Astrocyte (in vitro differentiated cells and primary cell): ENCODE results near the gene ZFAND2B. TPM values are rescaled to one million over a fixed set of nuclear protein-coding genes. Genes with fewer than 3 reads are reported as not detected.

Source experiments
- DNase-seq: peaks from one replicate; pipeline ENCODE4 v3.0.0-alpha.2; 2010; ENCODE audit warnings: low read depth
- FAIRE-seq: peaks from 2 replicates; lab custom pipeline; 2011; peaks lifted over from hg19 to GRCh38; lab: Jason Lieb, UNC
- H2AFZ ChIP-seq: 2 replicates; pipeline ENCODE4 v1.6.0; 2012; ENCODE audit warnings: low read depth, low read length, inconsistent platforms
- H3K27ac ChIP-seq: 2 replicates; pipeline ENCODE4 v1.5.1; 2011; ENCODE audit warnings: low read depth, low read length, inconsistent platforms
- H3K27me3 ChIP-seq: 2 replicates; pipeline ENCODE4 v1.6.0; 2011; ENCODE audit warnings: low read length, inconsistent platforms; ENCODE audit not compliant: insufficient read depth
- H3K36me3 ChIP-seq: 2 replicates; pipeline ENCODE4 v1.5.1; 2011; ENCODE audit warnings: low read length, inconsistent platforms; ENCODE audit not compliant: insufficient read depth
- H3K4me1 ChIP-seq: 2 replicates; pipeline ENCODE4 v1.5.1; 2011; ENCODE audit warnings: low read length, inconsistent platforms; ENCODE audit not compliant: insufficient read depth
- H3K4me2 ChIP-seq: 2 replicates; pipeline ENCODE4 v1.6.0; 2012; ENCODE audit warnings: low read length, inconsistent platforms
- H3K4me3 ChIP-seq: 2 replicates; pipeline ENCODE4 v1.5.1; 2011; ENCODE audit warnings: low read depth, mild to moderate bottlenecking, low read length, inconsistent platforms; ENCODE audit not compliant: insufficient read depth
- H3K79me2 ChIP-seq: 2 replicates; pipeline ENCODE4 v1.6.0; 2012; ENCODE audit warnings: mild to moderate bottlenecking, low read length, inconsistent platforms; ENCODE audit not compliant: insufficient read depth
- H3K9ac ChIP-seq: 2 replicates; pipeline ENCODE4 v1.6.0; 2012; ENCODE audit warnings: mild to moderate bottlenecking, low read length, inconsistent platforms
- H3K9me3 ChIP-seq: 2 replicates; pipeline ENCODE4 v1.5.1; 2012; ENCODE audit warnings: low read depth, mild to moderate bottlenecking, low read length, inconsistent platforms; ENCODE audit not compliant: insufficient read depth
- H4K20me1 ChIP-seq: 2 replicates; pipeline ENCODE4 v1.6.0; 2012; ENCODE audit warnings: low read length, inconsistent platforms; ENCODE audit not compliant: insufficient read depth
- H3K27ac Mint-ChIP-seq: one replicate; pipeline ENCODE4 v1.8.0; 2021; ENCODE audit warnings: mild to moderate bottlenecking, mixed read lengths; ENCODE audit not compliant: unreplicated experiment
- H3K27me3 Mint-ChIP-seq: one replicate; pipeline ENCODE4 v1.8.0; 2021; ENCODE audit warnings: low read depth, mixed read lengths; ENCODE audit not compliant: unreplicated experiment
- H3K36me3 Mint-ChIP-seq: one replicate; pipeline ENCODE4 v1.8.0; 2021; ENCODE audit warnings: low read depth, mixed read lengths; ENCODE audit not compliant: unreplicated experiment
- H3K4me1 Mint-ChIP-seq: one replicate; pipeline ENCODE4 v1.8.0; 2021; ENCODE audit warnings: low read depth, mixed read lengths; ENCODE audit not compliant: unreplicated experiment
- H3K4me3 Mint-ChIP-seq: one replicate; pipeline ENCODE4 v1.8.0; 2021; ENCODE audit warnings: mild to moderate bottlenecking, moderate library complexity, mixed read lengths; ENCODE audit not compliant: unreplicated experiment
- H3K9me3 Mint-ChIP-seq: one replicate; pipeline ENCODE4 v1.8.0; 2021; ENCODE audit warnings: mild to moderate bottlenecking, mixed read lengths; ENCODE audit not compliant: unreplicated experiment
- EZH2 ChIP-seq: IDR thresholded peaks from 2 replicates; pipeline ENCODE4 v1.6.1; 2012; ENCODE audit warnings: mild to moderate bottlenecking, low read length, inconsistent platforms; ENCODE audit not compliant: insufficient read depth
- total RNA-seq: library from RNA; stranded (reverse); gene quantifications from 2 replicates; pipeline ENCODE4 v1.2.1, GENCODE V29; 2021
- TF ChIP-seq, protein P1 (sequence below): IDR thresholded peaks from 2 replicates; pipeline ENCODE4 v1.5.1; 2011; ENCODE audit warnings: low read depth, mild to moderate bottlenecking, inconsistent platforms, low read length, moderate library complexity; ENCODE audit not compliant: insufficient read depth

ZFAND2B gene
- total RNA-seq, 1 donor from 2014 or later, result 24.0 TPM

GRCh38 chr2:219252084-219252483 lies 45.5 kb downstream of the ZFAND2B start:
- H3K4me3 Mint-ChIP-seq, result peak overlapping the region; percentile 82
- H3K4me1 Mint-ChIP-seq, result peaks cover 37% of the 10 kb centered on the region
- no peak overlapping the region for H2AFZ ChIP-seq
- no peak overlapping the region for H3K4me3 ChIP-seq
- no peaks in the 10 kb centered on the region for H3K36me3 ChIP-seq
- peaks cover 5% of the 10 kb centered on the region for H3K36me3 Mint-ChIP-seq
- DNase-seq (no peak), FAIRE-seq (no peak)
- peaks cover 10% of the 10 kb centered on the region for H3K79me2 ChIP-seq
- no peak overlapping the region for H3K27ac ChIP-seq
- H4K20me1 ChIP-seq, result peaks cover 4% of the 10 kb centered on the region
- peaks cover 48% of the 10 kb centered on the region for H3K4me1 ChIP-seq
- H3K9me3 Mint-ChIP-seq, result no peaks in the 10 kb centered on the region
- TF ChIP-seq, protein P1, sequence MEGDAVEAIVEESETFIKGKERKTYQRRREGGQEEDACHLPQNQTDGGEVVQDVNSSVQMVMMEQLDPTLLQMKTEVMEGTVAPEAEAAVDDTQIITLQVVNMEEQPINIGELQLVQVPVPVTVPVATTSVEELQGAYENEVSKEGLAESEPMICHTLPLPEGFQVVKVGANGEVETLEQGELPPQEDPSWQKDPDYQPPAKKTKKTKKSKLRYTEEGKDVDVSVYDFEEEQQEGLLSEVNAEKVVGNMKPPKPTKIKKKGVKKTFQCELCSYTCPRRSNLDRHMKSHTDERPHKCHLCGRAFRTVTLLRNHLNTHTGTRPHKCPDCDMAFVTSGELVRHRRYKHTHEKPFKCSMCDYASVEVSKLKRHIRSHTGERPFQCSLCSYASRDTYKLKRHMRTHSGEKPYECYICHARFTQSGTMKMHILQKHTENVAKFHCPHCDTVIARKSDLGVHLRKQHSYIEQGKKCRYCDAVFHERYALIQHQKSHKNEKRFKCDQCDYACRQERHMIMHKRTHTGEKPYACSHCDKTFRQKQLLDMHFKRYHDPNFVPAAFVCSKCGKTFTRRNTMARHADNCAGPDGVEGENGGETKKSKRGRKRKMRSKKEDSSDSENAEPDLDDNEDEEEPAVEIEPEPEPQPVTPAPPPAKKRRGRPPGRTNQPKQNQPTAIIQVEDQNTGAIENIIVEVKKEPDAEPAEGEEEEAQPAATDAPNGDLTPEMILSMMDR, result no peak
- TF ChIP-seq EZH2, result no peak
- no peak overlapping the region for H3K27ac Mint-ChIP-seq
- peaks cover 22% of the 10 kb centered on the region for H3K27me3 ChIP-seq
- no peaks in the 10 kb centered on the region for H3K9me3 ChIP-seq
- H3K4me2 ChIP-seq, result peak overlapping the region; percentile 94
- no peak overlapping the region for H3K9ac ChIP-seq
- peaks cover 21% of the 10 kb centered on the region for H3K27me3 Mint-ChIP-seq

DNA sequence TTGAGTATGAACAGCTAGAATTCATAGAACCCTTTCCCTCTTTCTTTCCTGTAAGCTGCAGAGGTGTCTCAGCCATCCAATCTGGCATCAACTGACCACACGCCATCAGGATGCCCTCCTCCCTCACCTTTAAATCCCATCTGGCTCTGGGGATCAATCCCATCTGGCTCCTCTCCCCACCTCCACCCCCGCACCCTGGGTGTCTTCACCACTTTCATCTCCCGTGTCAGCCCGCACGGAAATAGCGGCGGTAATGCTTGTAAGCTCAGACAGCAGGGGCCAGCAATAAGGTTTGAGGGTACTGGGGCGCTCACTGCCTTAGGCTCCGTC lies 46.0 kb downstream of the ZFAND2B start:
- TF ChIP-seq, protein P1, result no peak
- no peak for TF ChIP-seq EZH2
- Histone ChIP-seq H3K9me3 (no peaks in the 10 kb centered on the region), H3K36me3 (no peaks in the 10 kb centered on the region), H3K79me2 (peaks cover 6% of the 10 kb centered on the region), H3K9ac (peak overlapping the region; percentile 60), H3K4me1 (peaks cover 48% of the 10 kb centered on the region), H2AFZ (peak overlapping the region; percentile 72), H3K4me2 (peak overlapping the region; percentile 94), H3K27me3 (peaks cover 22% of the 10 kb centered on the region), H3K4me3 (peak overlapping the region; percentile 47), H3K27ac (no peak overlapping the region), H4K20me1 (peaks cover 4% of the 10 kb centered on the region)
- no peak for FAIRE-seq
- Mint-ChIP-seq H3K4me3 (peak overlapping the region; percentile 82), H3K9me3 (no peaks in the 10 kb centered on the region), H3K27me3 (peaks cover 21% of the 10 kb centered on the region), H3K4me1 (peaks cover 37% of the 10 kb centered on the region), H3K36me3 (peaks cover 5% of the 10 kb centered on the region), H3K27ac (peak overlapping the region; percentile 41)
- DNase-seq, result no peak

DNA sequence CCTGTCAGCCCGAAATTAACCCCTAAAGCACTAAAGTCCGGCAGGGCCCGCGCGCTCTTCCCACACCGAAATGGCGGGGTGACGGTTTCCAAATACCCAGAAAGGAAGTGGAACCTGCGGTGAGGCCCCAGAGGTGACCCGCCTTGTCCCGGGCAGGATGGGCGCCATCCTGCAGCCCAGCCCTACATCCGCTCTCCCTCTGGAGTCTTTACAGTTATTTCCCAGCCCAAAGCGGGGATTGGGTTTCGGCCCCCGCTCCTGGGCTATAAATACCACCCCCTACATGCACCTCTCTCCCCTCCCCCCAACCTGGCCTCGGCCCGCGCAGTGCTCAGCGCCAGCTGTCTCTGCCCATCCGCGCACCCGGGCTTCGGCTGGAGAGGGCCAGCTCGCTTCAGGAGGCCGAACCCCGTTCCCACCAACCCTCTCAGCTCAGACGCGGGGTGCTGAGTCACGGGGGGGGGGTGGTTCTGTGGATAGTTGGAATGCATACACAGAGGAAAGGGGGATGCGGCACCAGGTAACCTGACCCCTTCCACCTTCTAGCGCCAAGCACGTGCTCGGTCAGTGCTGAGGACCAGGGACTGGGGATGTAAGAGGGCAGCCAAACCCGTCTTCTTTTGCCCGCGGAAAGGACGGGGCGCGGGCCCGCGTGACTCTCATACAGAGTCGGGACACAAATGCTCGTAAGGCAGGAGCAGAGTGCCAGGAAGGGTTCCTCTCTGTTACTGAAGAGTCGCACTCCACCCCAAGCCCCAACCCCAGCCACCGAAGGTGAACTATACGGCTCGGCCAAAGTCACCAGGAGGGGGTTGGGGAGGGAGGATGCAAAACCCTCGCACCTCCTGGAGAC lies 46.5 kb downstream of the ZFAND2B start, which contains the start of gene TUBA4B:
Gene TUBA4B, plus strand, starts transcription at position 344 of the 853 bp plus-strand sequence. Its CDS starts 165 bp downstream, at position 509.
- Mint-ChIP-seq H3K4me3 (peak within 1 kb of the TSS; percentile 82), H3K27ac (peak within 1 kb of the TSS; percentile 41), H3K27me3 (peaks cover 21% of the 10 kb centered on the region), H3K4me1 (peaks cover 36% of the 10 kb centered on the region), H3K9me3 (no peaks in the 10 kb centered on the region), H3K36me3 (peaks cover 5% of the 10 kb centered on the region)
- H3K36me3 ChIP-seq, result no peaks in the 10 kb centered on the region
- peaks cover under 1% of the 10 kb centered on the region for H3K79me2 ChIP-seq
- DNase-seq (peak; percentile 34), FAIRE-seq (no peak)
- peaks cover 48% of the 10 kb centered on the region for H3K4me1 ChIP-seq
- peak within 1 kb of the TSS; percentile 72 for H2AFZ ChIP-seq
- H3K4me3 ChIP-seq, result peak within 1 kb of the TSS; percentile 47
- peaks cover 22% of the 10 kb centered on the region for H3K27me3 ChIP-seq
- no peak within 1 kb of the TSS for H3K27ac ChIP-seq
- peak within 1 kb of the TSS; percentile 94 for H3K4me2 ChIP-seq
- H3K9ac ChIP-seq, result peak within 1 kb of the TSS; percentile 60
- no peaks in the 10 kb centered on the region for H3K9me3 ChIP-seq
- TF ChIP-seq, protein P1, result no peak
- TF ChIP-seq EZH2, result peak; percentile 21
- peaks cover 4% of the 10 kb centered on the region for H4K20me1 ChIP-seq
